K562 (cell line): ENCODE measurements around the gene PLEKHM1.

Experiments
- FOXP4 ChIP-seq: sonication (generic); formaldehyde crosslinking; IDR thresholded peaks from 2 replicates; pipeline ENCODE4 v1.8.0; 2022; ENCODE audit warnings: mild to moderate bottlenecking, missing genetic modification reagents, borderline replicate concordance
- TRIM28 ChIP-seq: fragments of 450-650 bp; IDR thresholded peaks from 2 replicates; pipeline ENCODE4 v1.6.1; 2017
- ZNF143 ChIP-seq: sonication (generic); formaldehyde crosslinking; IDR thresholded peaks from 2 replicates; pipeline ENCODE4 v1.9.0; 2022; ENCODE audit warnings: mild to moderate bottlenecking, missing genetic modification reagents

- TF ChIP-seq FOXP4 (CRISPR knock-in tag) (no peak), TRIM28 (no peak), ZNF143 (CRISPR knock-in tag) (no peak)
Observed at GRCh38 chr17:45427181-45427835, 63.2 kb downstream of the PLEKHM1 start.
